Esophagus squamous epithelium (tissue), 5 donors: Measurements from ENCODE around the gene CLDN6. TPM values are rescaled to one million over a fixed set of nuclear protein-coding genes. Genes with fewer than 3 reads are reported as not detected.

Experiments used
- DNase-seq: peaks from one replicate; lab custom pipeline; 2025; lab: John Stamatoyannopoulos, UW
- H3K27ac ChIP-seq, 4 donors: fragments of 200-600 bp; sonication (generic); one replicate each; pipeline ENCODE4 v1.5.1; 2016 to 2019; ENCODE audit warnings: mild to moderate bottlenecking in 1 of 4
- H3K27me3 ChIP-seq, 4 donors: fragments of 200-600 bp; sonication (generic); 1 replicate in 3 of 4; 2 replicates in 1 of 4; pipeline versions ENCODE4 v1.5.1 to v1.6.0; 2017 to 2021; ENCODE audit warnings: antibody characterized with exemption in 1 of 4
- H3K36me3 ChIP-seq, 3 donors: fragments of 200-600 bp; sonication (generic); one replicate each; pipeline ENCODE4 v1.5.1; 2016 to 2019
- H3K4me1 ChIP-seq, 3 donors: fragments of 200-600 bp; sonication (generic); one replicate each; pipeline ENCODE4 v1.5.1; 2017 to 2019
- H3K4me3 ChIP-seq, 4 donors: fragments of 200-600 bp; sonication (generic); 1 replicate in 3 of 4; 2 replicates in 1 of 4; pipeline ENCODE4 v1.5.1; 2016 to 2019; ENCODE audit warnings: mild to moderate bottlenecking in 2 of 4, moderate library complexity in 1 of 4
- H3K9me3 ChIP-seq, 3 donors: fragments of 200-600 bp; sonication (generic); one replicate each; pipeline ENCODE4 v1.5.1; 2016 to 2019
- POLR2A ChIP-seq, 4 donors: fragments of 450-650 bp; IDR thresholded peaks; one replicate each; pipeline ENCODE4 v1.6.1; 2017; ENCODE audit warnings: antibody characterized with exemption in 4 of 4, mild to moderate bottlenecking in 4 of 4, moderate library complexity in 3 of 4
- WGBS, 2 donors: methylation state at CpG; one replicate each; pipeline ENCODE4 v1.1.5; 2018; 5-methylcytosine and 5-hydroxymethylcytosine counted together
- intact Hi-C: fragments of 100-400 bp; cut with DNase I; formaldehyde crosslinking; loops from one replicate; pipeline ENCODE4 v1.15.0; 2022
- total RNA-seq, 4 donors: library from RNA; depleted of rRNA; stranded (reverse); fragments of >200 nt; gene quantifications; one replicate each; pipeline ENCODE4 v1.1.0, GENCODE V29; 2016
- TF ChIP-seq, protein P1 (sequence below), 6 experiments: fragments of 450-650 bp in 4 of 6; fragments of 200-600 bp in 2 of 6; sonication (generic) in 2 of 6; IDR thresholded peaks; one replicate each; pipeline ENCODE4 v1.5.1; 2016 to 2019; ENCODE audit warnings: antibody characterized with exemption in 6 of 6, mild to moderate bottlenecking in 4 of 6, moderate library complexity in 4 of 6
- donor health status: DM: yes; HTN: yes; CAD: no.

Gene CLDN6
- total RNA-seq, 4 donors from 2014 or later = not detected

GRCh38 chr16:3015865-3016521 is 2.0 kb downstream of the CLDN6 start:
- no peaks in the 10 kb centered on the region for H3K36me3 ChIP-seq
- no peaks in the 10 kb centered on the region for H3K9me3 ChIP-seq
- 79 to 87% methylated on average over 7 to 10 of the region's 13 CpGs for WGBS, 2 donors
- no peak for DNase-seq
- H3K4me3 ChIP-seq = no peak overlapping the region
- TF ChIP-seq, protein P1, sequence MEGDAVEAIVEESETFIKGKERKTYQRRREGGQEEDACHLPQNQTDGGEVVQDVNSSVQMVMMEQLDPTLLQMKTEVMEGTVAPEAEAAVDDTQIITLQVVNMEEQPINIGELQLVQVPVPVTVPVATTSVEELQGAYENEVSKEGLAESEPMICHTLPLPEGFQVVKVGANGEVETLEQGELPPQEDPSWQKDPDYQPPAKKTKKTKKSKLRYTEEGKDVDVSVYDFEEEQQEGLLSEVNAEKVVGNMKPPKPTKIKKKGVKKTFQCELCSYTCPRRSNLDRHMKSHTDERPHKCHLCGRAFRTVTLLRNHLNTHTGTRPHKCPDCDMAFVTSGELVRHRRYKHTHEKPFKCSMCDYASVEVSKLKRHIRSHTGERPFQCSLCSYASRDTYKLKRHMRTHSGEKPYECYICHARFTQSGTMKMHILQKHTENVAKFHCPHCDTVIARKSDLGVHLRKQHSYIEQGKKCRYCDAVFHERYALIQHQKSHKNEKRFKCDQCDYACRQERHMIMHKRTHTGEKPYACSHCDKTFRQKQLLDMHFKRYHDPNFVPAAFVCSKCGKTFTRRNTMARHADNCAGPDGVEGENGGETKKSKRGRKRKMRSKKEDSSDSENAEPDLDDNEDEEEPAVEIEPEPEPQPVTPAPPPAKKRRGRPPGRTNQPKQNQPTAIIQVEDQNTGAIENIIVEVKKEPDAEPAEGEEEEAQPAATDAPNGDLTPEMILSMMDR (IDR thresholded peaks at IDR 0.05) = no peak
- no peak for TF ChIP-seq POLR2A (IDR thresholded peaks at IDR 0.05)
- peaks cover 0 to 80% (median 24%) of the 10 kb centered on the region in 4 donors for H3K27me3 ChIP-seq
- intact Hi-C loops = no loop called here
- H3K4me1 ChIP-seq = peaks cover 9 to 44% (median 9%) of the 10 kb centered on the region in 3 donors
- no peak overlapping the region for H3K27ac ChIP-seq

- Histone ChIP-seq H3K4me1 (peaks cover 4 to 37% (median 6%) of the 10 kb centered on the region in 3 donors), H3K36me3 (no peaks in the 10 kb centered on the region), H3K27ac (no peak overlapping the region), H3K4me3 (no peak overlapping the region), H3K9me3 (no peaks in the 10 kb centered on the region), H3K27me3 (peaks cover 0 to 90% (median 24%) of the 10 kb centered on the region in 4 donors)
- TF ChIP-seq, protein P1 (IDR thresholded peaks at IDR 0.05) = no peak
- no peak for TF ChIP-seq POLR2A (IDR thresholded peaks at IDR 0.05)
- WGBS, 2 donors = 76 to 95% methylated on average over 6 of the region's 6 CpGs
- intact Hi-C loops = no loop called here
- DNase-seq = no peak
These were observed 3.0 kb downstream of the CLDN6 start for GRCh38 chr16:3014971-3015370.

DNA sequence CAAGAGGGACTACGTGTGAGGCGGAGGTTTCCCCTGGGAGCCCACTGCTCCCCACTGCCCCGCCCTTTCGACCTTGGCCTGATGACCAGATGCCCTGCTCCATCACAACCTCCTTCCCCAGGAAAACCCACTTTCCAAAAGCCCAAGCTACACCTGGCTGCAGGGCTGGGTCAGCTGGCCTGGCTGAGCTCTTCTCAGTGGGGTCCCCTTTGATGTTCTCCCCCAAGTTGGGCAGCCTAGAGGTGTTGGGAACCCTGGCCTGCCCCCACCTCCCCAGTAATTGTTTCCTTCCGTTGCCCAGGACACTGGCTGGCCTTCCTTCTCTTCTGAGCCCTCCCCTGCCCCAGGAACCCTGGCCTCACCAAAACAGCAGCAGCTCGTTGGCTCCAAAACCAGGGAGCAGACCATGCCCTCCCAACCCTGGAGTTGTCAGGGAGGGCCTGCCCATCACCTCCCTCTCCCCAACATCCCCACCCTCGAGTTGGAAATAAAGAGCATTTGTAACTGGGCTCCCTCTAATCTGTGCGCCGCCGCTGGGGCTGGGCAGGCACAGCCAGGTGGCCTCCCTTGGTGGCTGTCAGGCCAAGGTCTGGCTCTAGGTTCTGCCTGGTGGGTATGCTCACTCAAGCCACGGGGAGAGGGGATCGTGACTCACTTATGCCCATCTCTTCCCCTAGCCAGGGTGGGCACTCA is 3.8 kb downstream of the CLDN6 start:
- 21 to 54% methylated on average over 2 to 4 of the region's 12 CpGs for WGBS, 2 donors
- intact Hi-C loops = no loop called here
- H3K27me3 ChIP-seq = peaks cover 0 to 95% (median 24%) of the 10 kb centered on the region in 4 donors
- no peaks in the 10 kb centered on the region for H3K36me3 ChIP-seq
- H3K4me1 ChIP-seq = peaks cover 0 to 37% (median 9%) of the 10 kb centered on the region in 3 donors
- H3K9me3 ChIP-seq = no peaks in the 10 kb centered on the region
- H3K4me3 ChIP-seq = no peak overlapping the region
- no peak overlapping the region for H3K27ac ChIP-seq
- TF ChIP-seq, protein P1 (IDR thresholded peaks at IDR 0.05) = no peak
- no peak for TF ChIP-seq POLR2A (IDR thresholded peaks at IDR 0.05)
- no peak for DNase-seq

GRCh38 chr16:3013491-3013951 is 4.5 kb downstream of the CLDN6 start:
- intact Hi-C loops = no loop called here
- DNase-seq = no peak
- Histone ChIP-seq H3K36me3 (no peaks in the 10 kb centered on the region), H3K27ac (no peak overlapping the region), H3K27me3 (peaks cover 0 to 95% (median 24%) of the 10 kb centered on the region in 4 donors), H3K4me3 (no peak overlapping the region), H3K4me1 (peaks cover 0 to 38% (median 9%) of the 10 kb centered on the region in 3 donors), H3K9me3 (no peaks in the 10 kb centered on the region)
- 61% methylated on average over 18 of the region's 27 CpGs; no CpG with 5 or more reads in 1 of the 2 donors for WGBS, 2 donors
- TF ChIP-seq POLR2A (IDR thresholded peaks at IDR 0.05) = no peak
- TF ChIP-seq, protein P1 (IDR thresholded peaks at IDR 0.05) = no peak
